ENCODE results near the gene SSC4D. TPM values are rescaled to one million over a fixed set of nuclear protein-coding genes. Genes with fewer than 3 reads are reported as not detected.
"Not testable (repeated sequence)": the region's sequence is repeated elsewhere in the genome, so short reads cannot be mapped to it uniquely, and the experiment has no call there.

The SSC4D gene
- total RNA-seq (2014; rRNA removed; shearing (Covaris generic)) (0.43 TPM in 1 of 2 replicates, not detected in the other), polyA plus RNA-seq (2016; fragmentation: Nextera tagmentation; extraction: Ambion mirVana) (0.66 and 0.85 TPM in 2 replicates)

DNA sequence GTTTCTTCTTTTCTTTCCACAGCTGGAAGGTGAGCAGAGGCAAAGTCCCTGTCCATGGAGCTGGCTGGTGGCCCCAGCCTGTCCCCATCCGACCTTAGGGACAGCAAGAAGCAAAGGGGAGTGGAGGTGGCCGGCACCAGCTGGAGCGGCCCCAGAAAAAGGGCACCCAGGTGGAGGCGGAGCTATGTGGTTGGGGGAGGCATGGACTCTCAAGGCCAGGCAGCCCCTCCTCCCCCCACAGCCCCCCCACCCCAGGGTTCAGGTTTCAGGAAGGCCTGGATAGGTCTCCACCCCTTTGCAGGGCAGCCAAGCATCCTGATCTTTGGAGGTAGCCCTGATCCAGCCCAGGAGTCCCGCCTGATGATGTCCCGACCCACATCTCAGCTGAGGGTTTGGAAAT is at the start of gene SSC4D:
SSC4D (minus strand) TSS at position 161 of the 400 bp plus-strand sequence. CDS start 5,258 bp downstream, outside the sequence.
- Histone ChIP-seq H3K4me3 (no peak within 1 kb of the TSS), H4K20me1 (ENCODE audit: insufficient read depth) (no peaks in the 10 kb centered on the region), H3K9ac (no peak within 1 kb of the TSS), H3F3A (ENCODE audit: insufficient read depth) (no peaks in the 10 kb centered on the region), H3K4me2 (ENCODE audit: unreplicated experiment) (no peak within 1 kb of the TSS), H3K27ac (no peak within 1 kb of the TSS), H3K9me3 (ENCODE audit: low read depth) (no peaks in the 10 kb centered on the region), H3K79me2 (ENCODE audit: insufficient read depth) (no peaks in the 10 kb centered on the region), H3K4me1 (ENCODE audit: insufficient read depth) (no peaks in the 10 kb centered on the region), H2AFZ (no peak within 1 kb of the TSS), H3K36me3 (ENCODE audit: low read depth) (no peaks in the 10 kb centered on the region), H3K27me3 (replicated peaks; ENCODE audit: insufficient read depth) (no peaks in the 10 kb centered on the region), H3K9me2 (ENCODE audit: insufficient read depth) (no peaks in the 10 kb centered on the region)
- TF ChIP-seq EZH2 (IDR thresholded peaks at IDR 0.05; ENCODE audit: insufficient read depth, poor library complexity, severe bottlenecking) (no peak), EZH2phosphoT487 (IDR thresholded peaks at IDR 0.05; ENCODE audit: insufficient read depth, low read depth) (no peak)
- 37 to 46% methylated on average over 6 of the region's 6 CpGs for WGBS, 2 experiments (ENCODE audit: low coverage in 1 of 2, low lambda C conversion rate in 2 of 2, missing lambda C conversion rate in 2 of 2)
- in situ Hi-C loops (cut with MboI): no loop called here
- DNase-seq: no peak

DNA sequence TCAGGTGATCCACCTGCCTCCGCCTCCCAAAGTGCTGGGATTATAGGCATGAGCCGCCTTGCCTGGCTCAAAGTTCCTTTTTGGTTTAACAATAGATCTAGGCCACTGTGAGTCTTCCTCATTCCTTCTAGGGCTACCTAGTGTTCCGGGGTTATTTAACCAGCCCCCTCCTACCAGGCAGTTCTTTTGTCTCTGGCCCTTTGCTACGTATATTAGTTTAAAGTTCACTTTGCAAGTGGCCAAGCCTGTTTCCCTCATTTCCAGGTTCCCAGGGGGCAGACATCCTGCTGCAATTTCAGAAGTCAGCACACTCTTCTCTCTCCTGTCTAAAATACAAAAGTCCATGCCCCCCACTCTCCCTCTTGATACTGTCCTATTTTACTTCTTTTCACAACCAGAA is 49.0 kb upstream of the SSC4D start:
- H3K27me3 ChIP-seq (replicated peaks; ENCODE audit: insufficient read depth); H3F3A ChIP-seq (ENCODE audit: insufficient read depth); H3K4me3 ChIP-seq; H3K36me3 ChIP-seq (ENCODE audit: low read depth); H2AFZ ChIP-seq; H3K4me1 ChIP-seq (ENCODE audit: insufficient read depth); H4K20me1 ChIP-seq (ENCODE audit: insufficient read depth); H3K4me2 ChIP-seq (ENCODE audit: unreplicated experiment); H3K9me3 ChIP-seq (ENCODE audit: low read depth); H3K79me2 ChIP-seq (ENCODE audit: insufficient read depth); DNase-seq; H3K27ac ChIP-seq; H3K9me2 ChIP-seq (ENCODE audit: insufficient read depth); in situ Hi-C loops (cut with MboI); H3K9ac ChIP-seq: not testable (repeated sequence)
- 53 to 72% methylated on average over 2 of the region's 4 CpGs for WGBS, 2 experiments (ENCODE audit: low coverage in 1 of 2, low lambda C conversion rate in 2 of 2, missing lambda C conversion rate in 2 of 2)

DNA sequence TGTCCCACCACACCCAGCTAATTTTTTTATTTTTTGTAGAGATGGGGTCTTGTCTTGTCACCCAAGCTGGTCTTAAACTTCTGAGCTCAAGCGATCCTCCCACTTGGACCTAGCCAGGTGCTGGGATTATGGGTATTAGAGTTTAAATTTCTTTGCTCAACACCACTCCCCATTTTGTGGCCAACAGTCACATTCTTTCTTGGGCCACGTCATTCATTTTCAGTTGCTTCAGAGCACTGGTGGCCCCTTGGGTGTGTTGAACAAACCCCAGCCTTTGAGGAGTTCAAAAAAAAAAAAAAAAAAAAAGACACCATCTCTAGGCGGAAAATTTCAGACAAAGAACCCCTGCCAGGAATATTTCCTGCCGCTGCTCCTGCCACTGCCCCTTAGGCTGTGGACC is 47.5 kb upstream of the SSC4D start:
- H3K9ac ChIP-seq; H3K79me2 ChIP-seq (ENCODE audit: insufficient read depth); DNase-seq; H3K27me3 ChIP-seq (replicated peaks; ENCODE audit: insufficient read depth); H3K9me2 ChIP-seq (ENCODE audit: insufficient read depth); H3K4me1 ChIP-seq (ENCODE audit: insufficient read depth); H3K4me3 ChIP-seq; H4K20me1 ChIP-seq (ENCODE audit: insufficient read depth); H3K4me2 ChIP-seq (ENCODE audit: unreplicated experiment); H3F3A ChIP-seq (ENCODE audit: insufficient read depth); in situ Hi-C loops (cut with MboI); H2AFZ ChIP-seq; H3K27ac ChIP-seq; H3K36me3 ChIP-seq (ENCODE audit: low read depth); H3K9me3 ChIP-seq (ENCODE audit: low read depth): not testable (repeated sequence)
- whole genome bisulfite sequencing, 2 experiments (ENCODE audit: low coverage in 1 of 2, low lambda C conversion rate in 2 of 2, missing lambda C conversion rate in 2 of 2): 27 to 36% methylated on average over 2 of the region's 4 CpGs

DNA sequence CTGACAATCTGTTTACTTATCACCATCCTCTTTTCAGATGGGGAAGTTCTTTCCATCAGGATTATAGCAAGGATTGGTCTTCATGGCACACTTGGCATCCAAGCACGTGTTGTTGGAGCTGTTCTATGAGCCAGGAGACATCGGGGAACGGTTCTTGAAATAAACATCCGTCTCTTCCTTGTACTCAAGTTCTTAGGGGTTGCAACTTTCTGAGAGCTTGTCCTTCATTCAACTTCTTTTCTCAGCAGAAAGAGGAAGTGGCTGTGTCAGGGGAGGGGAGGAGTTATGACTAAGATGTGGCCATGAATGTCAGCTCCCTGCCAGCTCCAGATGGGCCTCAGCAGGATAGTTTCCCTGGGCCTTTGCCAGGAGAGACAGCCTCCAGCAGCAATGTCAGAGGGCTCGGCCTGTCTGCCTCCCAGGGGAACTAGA is 36.1 kb upstream of the SSC4D start:
- H3K79me2 ChIP-seq (ENCODE audit: insufficient read depth); H3K9ac ChIP-seq; H3F3A ChIP-seq (ENCODE audit: insufficient read depth); H3K9me3 ChIP-seq (ENCODE audit: low read depth); H3K36me3 ChIP-seq (ENCODE audit: low read depth); H4K20me1 ChIP-seq (ENCODE audit: insufficient read depth); H3K9me2 ChIP-seq (ENCODE audit: insufficient read depth); H3K4me1 ChIP-seq (ENCODE audit: insufficient read depth); in situ Hi-C loops (cut with MboI); H3K4me3 ChIP-seq; H3K27me3 ChIP-seq (replicated peaks; ENCODE audit: insufficient read depth): not testable (repeated sequence)
- Histone ChIP-seq H3K27ac (peak overlapping the region; percentile 60), H3K4me2 (ENCODE audit: unreplicated experiment) (peak overlapping the region; percentile 68), H2AFZ (peak overlapping the region; percentile 69)
- DNase-seq: peak; percentile 74
- 0 to 1% methylated on average over 4 to 5 of the region's 5 CpGs for WGBS, 2 experiments (ENCODE audit: low coverage in 1 of 2, low lambda C conversion rate in 2 of 2, missing lambda C conversion rate in 2 of 2)

DNA sequence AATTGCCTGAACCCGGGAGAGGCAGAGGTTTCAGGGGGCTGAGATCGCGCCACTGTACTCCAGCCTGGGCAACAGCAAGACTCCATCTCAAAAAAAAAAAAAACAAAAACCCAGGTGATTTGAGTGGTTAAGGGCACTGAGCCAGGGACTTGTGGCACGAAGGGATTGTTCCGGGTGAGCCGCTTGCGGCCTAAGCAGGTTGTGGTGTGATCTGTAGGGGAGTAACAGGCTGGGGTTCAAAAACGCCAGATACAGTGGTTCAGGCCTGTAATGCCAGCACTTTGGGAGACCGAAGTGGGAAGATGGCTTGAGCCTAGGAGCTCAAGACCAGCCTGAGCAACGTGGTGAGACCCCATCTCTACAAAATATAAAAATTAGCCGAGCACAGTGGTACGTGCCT is 34.3 kb upstream of the SSC4D start:
- H4K20me1 ChIP-seq (ENCODE audit: insufficient read depth); H3K36me3 ChIP-seq (ENCODE audit: low read depth); H3K9ac ChIP-seq; in situ Hi-C loops (cut with MboI); DNase-seq; H3K9me3 ChIP-seq (ENCODE audit: low read depth); H3K4me3 ChIP-seq; H3K27me3 ChIP-seq (replicated peaks; ENCODE audit: insufficient read depth); H3K9me2 ChIP-seq (ENCODE audit: insufficient read depth); H2AFZ ChIP-seq; H3K4me1 ChIP-seq (ENCODE audit: insufficient read depth); H3F3A ChIP-seq (ENCODE audit: insufficient read depth); H3K79me2 ChIP-seq (ENCODE audit: insufficient read depth); H3K27ac ChIP-seq; H3K4me2 ChIP-seq (ENCODE audit: unreplicated experiment): not testable (repeated sequence)
- 88 to 90% methylated on average over 12 of the region's 12 CpGs for WGBS, 2 experiments (ENCODE audit: low coverage in 1 of 2, low lambda C conversion rate in 2 of 2, missing lambda C conversion rate in 2 of 2)

DNA sequence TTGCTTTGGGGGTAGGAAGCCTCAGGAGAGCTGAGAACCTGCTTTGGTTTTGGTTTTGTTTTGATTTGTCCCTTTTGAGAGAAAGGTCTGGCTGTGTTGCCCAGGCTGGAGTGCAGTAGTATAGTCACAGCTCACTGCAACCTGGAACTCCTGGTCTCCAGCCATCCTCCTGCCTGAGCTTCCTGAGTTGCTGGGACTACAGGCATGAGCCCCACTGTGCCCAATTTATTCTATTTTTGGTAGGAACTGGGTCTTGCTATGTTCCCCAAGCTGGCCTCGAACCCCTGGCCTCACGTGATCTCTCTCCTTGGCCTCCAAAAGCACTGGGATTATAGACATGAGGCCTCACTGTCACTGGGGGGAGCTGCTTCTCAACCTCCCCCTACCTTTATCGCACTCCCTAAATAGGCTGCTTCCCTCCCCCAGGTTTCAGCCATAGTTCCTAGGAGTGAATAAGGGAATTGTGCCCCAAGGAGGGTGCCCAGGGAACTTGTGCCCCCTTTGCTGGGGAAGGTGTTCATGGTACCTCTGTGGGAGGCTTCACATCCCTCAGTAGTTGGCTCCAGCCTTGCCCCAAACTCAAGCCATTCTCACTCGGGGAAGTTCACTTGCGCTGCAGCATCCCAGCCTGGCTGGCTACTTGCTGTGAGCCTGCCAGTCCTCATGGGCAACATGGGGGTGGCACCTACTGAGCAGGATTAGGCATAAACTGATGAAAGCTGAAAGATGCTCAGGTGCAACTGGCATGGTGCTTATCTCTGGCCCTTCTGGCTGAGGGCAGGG is 33.4 kb upstream of the SSC4D start:
- H3K79me2 ChIP-seq (ENCODE audit: insufficient read depth); H3K9ac ChIP-seq; in situ Hi-C loops (cut with MboI); H3K4me3 ChIP-seq; H3K9me2 ChIP-seq (ENCODE audit: insufficient read depth); H3K36me3 ChIP-seq (ENCODE audit: low read depth); H2AFZ ChIP-seq; H3K27me3 ChIP-seq (replicated peaks; ENCODE audit: insufficient read depth); H3K27ac ChIP-seq; H3K4me2 ChIP-seq (ENCODE audit: unreplicated experiment); DNase-seq; H3F3A ChIP-seq (ENCODE audit: insufficient read depth); H3K4me1 ChIP-seq (ENCODE audit: insufficient read depth); H4K20me1 ChIP-seq (ENCODE audit: insufficient read depth); H3K9me3 ChIP-seq (ENCODE audit: low read depth): not testable (repeated sequence)
- 89 to 91% methylated on average over 5 of the region's 5 CpGs for WGBS, 2 experiments (ENCODE audit: low coverage in 1 of 2, low lambda C conversion rate in 2 of 2, missing lambda C conversion rate in 2 of 2)

DNA sequence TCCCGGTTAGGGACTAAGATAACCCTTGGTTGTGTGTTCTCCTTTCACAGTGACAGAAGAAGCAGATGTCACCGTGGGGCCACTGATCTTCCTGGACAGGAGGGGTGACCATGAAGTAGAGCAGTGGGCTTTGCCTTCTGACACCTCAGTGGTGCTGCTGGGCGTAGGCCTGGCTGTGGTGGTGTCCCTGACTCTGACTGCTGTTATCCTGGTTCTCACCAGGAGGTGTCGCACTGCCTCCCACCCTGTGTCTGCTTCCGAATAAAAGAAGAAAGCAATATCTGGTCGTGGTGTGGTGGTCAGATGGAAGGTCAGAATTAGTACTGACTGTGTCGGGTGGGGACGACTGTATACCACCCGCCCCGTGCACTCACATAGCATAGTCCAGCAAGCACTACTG is 32.3 kb upstream of the SSC4D start:
- H3K4me1 ChIP-seq (ENCODE audit: insufficient read depth); H2AFZ ChIP-seq; H3K9me3 ChIP-seq (ENCODE audit: low read depth); in situ Hi-C loops (cut with MboI); H3K36me3 ChIP-seq (ENCODE audit: low read depth); H4K20me1 ChIP-seq (ENCODE audit: insufficient read depth); H3K27ac ChIP-seq; H3K79me2 ChIP-seq (ENCODE audit: insufficient read depth); H3K4me2 ChIP-seq (ENCODE audit: unreplicated experiment); DNase-seq; H3F3A ChIP-seq (ENCODE audit: insufficient read depth); H3K9ac ChIP-seq; H3K9me2 ChIP-seq (ENCODE audit: insufficient read depth); H3K27me3 ChIP-seq (replicated peaks; ENCODE audit: insufficient read depth); H3K4me3 ChIP-seq: not testable (repeated sequence)
- WGBS, 2 experiments (ENCODE audit: low coverage in 1 of 2, low lambda C conversion rate in 2 of 2, missing lambda C conversion rate in 2 of 2): 50 to 100% methylated on average over 1 to 2 of the region's 10 CpGs
